CD4-positive, alpha-beta T cell treated with Interleukin-6 for 4 hours (primary cell): ENCODE measurements around the gene LRFN5.
"Not testable (repeated sequence)": the region's sequence is repeated elsewhere in the genome, so short reads cannot be mapped to it uniquely, and the experiment has no call there.

Source experiments
- DNase-seq: peaks from one replicate; pipeline ENCODE4 v3.0.0-alpha.2; 2020; ENCODE audit warnings: mixed read lengths

Gene LRFN5

GRCh38 chr14:41606532-41607303 is at the start of gene LRFN5:
TSS of gene LRFN5 (plus strand) at chr14:41606876.
- DNase-seq = no peak

- DNase-seq = no peak
These were observed 48.2 kb upstream of the LRFN5 start for GRCh38 chr14:41558490-41558889.

GRCh38 chr14:41566864-41567263 is 39.8 kb upstream of the LRFN5 start:
- DNase-seq = not testable (repeated sequence)

DNA sequence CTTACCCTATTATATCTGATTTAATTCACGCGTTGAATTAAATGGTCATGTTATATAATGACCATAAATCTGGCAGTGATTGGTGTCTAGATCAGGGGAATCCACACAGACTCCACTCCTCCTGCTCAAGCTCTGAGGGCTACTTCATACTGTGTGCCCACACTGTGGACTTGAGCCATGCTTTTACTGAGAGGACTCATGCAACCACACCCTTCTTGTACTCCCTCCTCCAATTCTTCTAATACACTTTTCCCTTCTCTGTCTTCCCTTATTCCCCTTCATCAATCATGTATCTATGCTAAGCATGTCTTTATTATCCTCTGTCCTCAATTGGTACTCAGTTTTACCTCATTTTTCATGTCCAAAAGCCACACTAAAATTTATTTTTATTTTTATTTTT is 37.7 kb upstream of the LRFN5 start:
- DNase-seq = no peak

DNA sequence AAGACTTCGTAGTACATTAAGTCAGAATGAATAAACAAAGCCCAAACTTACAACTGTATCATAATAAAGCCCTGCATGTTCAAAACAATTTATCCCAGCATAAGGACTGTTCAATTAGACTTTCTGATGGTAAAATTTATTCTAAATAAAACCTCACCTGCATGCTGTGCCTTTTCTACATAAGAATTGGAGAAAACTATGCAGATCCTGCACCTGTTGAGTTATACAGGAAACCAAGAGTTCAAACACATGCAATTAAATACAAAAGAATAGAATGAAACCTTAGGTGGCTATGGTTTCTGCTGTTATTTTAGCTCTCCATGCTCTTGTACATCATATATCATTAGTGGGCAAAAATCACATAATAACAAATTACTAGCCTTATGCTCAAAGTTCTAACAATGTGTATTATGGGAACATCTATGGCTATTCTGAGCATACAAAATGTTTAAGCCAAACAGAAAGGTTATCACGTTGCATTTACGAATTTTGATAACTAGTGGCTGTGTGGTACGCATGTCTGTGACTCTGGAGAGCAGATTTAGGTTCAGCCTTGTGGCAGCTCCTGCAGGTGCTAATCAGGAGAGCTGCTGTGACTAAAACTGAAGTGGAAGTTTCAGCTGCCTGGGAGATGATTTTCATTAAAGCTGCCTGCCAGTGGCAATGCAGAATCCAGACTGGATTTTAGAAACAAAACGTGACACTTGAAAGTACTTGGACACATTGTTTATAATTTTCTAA is 36.1 kb upstream of the LRFN5 start:
- no peak for DNase-seq

- DNase-seq = no peak
These were observed 20.4 kb upstream of the LRFN5 start for GRCh38 chr14:41586237-41586636.

DNA sequence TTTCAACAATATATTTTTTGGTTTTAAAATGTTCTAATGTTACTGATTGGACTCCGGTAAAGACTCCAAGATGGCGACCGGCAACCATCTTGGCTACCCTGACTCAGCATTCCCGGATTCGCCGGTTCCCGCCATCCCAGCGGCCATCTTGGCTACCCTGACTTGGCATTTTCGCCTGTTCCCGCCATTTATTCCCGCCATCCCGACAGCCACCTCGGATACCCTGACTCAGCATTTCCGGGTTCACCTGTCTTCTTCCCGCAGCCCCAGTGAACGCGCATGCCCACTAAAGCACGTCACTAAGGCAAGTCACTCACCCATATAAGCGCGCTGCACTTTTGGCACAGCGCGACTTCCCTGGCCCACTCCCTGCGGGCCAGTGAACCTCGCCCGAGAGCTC is 9.0 kb upstream of the LRFN5 start:
- DNase-seq = no peak

GRCh38 chr14:41599805-41600385 is 6.8 kb upstream of the LRFN5 start:
- not testable (repeated sequence) for DNase-seq

DNA sequence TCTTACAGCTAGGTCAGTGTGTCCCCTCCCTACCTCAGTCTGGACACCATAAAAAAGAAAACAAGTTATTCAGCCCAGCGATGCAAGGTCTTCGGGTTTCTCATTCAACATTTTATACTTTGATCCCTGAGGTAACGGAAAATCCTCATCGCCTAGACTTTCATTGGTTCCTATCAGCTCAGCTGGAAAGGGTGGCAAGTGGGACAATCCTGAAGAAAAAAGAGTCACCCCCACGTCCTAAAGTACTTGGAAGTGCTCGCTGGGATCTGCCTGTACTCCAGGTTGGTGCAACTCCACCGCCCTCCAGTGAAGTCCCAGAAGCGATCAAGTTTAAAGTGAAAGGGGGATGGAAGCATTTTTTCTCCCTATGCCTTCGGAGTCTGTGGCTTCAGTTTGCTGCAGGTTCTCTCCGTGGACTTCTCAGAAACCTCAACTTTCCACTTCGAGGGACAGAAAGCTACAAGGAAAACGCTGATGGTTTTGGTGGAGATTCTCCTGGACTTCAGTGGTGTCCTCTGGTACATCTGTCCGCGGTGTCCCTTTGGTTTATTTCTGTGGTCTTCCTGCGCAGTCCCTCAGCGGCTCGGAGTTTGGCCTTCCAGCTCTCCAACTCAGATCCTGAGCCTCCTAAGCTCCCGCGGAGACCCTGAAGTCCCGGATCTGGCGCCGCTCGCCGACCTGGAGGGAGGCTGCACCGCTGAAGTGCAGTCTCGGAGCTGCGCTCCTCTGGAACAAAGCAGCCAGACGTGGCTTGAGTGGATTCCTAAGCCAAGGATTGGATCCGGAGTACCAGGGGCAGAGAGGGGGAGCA is 1.8 kb upstream of the LRFN5 start:
- no peak for DNase-seq

- DNase-seq = no peak
These were observed 960 bp upstream of the LRFN5 start for GRCh38 chr14:41605550-41606281.

DNA sequence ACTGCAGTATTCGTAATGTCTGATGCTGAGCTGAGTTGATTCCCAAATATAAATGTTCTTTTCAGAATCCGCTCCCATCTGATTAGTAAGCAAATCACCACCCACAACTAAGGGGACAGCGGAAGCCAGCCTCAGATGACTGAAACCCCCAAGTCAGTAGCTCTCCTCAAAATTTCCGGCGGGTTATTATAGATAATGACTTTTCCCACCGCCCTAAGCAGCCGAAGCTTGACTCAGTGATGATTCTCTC is 469 bp upstream of the LRFN5 start:
- DNase-seq = no peak

DNA sequence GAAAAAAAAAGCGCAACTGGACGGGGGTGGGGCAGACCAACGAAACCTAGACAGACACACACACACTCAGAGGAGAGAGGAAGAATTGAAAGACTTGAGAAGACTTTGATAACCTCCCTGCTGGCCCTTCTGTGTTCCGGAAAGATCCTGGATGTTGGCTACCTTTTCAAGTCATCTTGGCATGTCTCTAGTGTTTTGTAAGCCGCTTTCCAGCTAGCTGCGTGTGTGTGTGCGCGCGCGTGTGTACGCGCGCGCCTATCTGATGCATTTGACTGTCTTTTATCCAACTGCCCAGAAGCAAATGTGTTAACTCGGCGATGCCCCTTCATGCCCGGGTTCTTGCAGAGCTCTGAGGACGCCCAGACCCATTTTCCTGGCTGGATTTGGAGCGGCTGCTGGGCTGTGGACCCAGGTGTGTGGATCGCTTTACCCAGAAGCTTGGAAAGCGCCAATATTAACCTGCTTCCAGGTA is 664 bp downstream of the LRFN5 start:
- DNase-seq = no peak

- DNase-seq = no peak
These were observed 1.4 kb downstream of the LRFN5 start for GRCh38 chr14:41607966-41608663.

DNA sequence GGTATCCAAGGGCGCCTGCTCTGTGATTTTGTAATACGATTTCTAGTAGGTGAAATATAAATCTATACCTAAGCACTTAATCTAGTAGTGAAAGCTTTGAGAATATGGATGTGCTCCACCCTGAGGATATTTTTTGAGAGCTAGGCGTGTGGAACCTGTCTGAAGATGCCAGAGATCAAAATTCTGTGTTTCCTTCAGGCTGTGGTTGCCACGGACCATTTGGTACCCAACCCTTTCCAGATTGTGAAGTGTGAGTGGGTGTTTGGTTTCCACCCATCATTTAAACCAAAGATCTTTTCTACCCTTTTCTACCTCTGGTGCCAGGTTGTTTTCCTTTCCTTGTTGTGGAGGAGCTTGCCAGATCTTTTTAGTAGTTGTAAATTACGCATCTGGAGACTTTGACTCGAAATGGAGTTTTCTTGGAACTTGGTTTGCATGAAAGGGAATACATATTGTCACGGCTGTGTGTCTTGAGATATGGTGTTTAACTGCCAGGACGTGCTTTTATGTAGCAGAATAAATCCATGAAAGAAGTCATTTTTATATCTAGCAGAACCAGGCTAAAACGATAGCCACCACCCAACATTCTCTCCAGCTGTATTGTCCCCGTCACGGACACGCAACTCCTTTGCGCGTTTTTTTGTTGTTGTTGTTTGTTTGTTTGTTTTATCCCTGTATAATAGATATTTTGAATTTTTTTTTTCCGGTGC is 2.2 kb downstream of the LRFN5 start:
- DNase-seq = no peak

DNA sequence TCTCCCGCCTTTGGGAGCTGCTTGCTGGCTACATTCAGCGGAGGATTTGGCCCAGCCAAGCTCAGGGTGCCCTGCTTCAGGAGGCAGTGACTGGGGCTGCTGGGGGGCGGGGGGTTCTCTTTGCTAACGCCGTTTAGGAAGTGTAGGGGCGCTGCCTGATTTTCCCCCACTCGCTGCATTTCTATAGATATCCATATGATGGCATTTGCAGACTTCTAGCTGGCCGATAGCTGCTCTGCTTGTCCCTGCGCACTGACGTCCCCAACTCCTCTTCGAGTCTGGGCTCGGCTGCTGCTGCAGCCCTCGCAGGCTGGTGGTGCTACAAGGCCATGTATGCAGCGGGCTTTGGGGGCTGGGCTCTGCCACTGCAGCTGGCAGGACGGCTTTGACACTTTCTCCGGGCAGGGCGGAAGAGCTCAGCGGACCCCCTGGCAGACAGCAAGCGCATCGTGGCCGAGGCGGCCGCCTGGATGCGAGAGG is 3.1 kb downstream of the LRFN5 start:
- DNase-seq = no peak

GRCh38 chr14:41615011-41615595 is 8.4 kb downstream of the LRFN5 start:
- no peak for DNase-seq

DNA sequence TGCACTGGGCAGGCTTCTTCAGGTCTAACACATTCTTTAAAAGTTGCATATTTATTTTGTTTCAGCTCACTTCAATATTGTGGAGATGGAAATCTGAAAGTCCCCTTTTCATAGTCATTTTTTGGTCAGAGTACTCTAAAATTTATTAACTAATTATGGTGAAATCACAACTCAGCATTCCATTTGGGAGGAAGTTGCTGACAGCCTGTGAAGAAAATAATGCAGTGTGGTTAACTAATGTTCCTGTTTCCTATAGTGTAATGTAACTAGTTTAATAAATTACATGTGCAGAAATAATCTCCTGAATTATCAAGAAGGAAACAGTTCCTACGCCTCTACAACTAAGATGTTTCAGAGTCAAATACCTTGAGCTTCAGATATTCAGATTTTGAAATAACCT is 17.1 kb downstream of the LRFN5 start:
- no peak for DNase-seq

DNA sequence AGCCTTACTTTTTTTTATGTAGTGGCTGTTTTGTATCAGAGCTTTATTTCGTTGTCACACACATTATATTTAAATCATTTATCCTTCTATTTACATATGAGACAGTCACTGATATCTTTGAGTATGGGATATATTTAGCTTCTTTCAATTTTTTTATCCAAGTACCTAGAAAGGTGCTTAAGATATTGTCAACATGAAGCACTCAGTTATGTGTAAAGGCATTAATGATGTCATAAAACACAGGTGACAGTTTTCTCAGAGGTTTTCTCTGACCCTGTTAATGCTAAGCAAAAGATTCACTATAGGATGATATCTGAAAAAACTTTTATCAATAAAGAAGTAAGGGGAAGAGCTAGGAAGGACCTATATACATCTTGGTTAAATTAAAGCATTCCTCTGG is 23.2 kb downstream of the LRFN5 start:
- DNase-seq = no peak

- no peak for DNase-seq
These were observed 27.6 kb downstream of the LRFN5 start for GRCh38 chr14:41634286-41634685.

GRCh38 chr14:41636492-41637392 is 30.1 kb downstream of the LRFN5 start:
- no peak for DNase-seq
